Right lobe of liver (tissue), 6 donors: ENCODE data around the gene GDPD5. TPM values are rescaled to one million over a fixed set of nuclear protein-coding genes. Genes with fewer than 3 reads are reported as not detected.

Experiments used
- ATAC-seq, 4 donors: fragments of 200-7000 bp; cut with Tn5 transposase; one replicate each; pipeline ENCODE4 v1.9.1; 2020; ENCODE audit warnings: mild to moderate bottlenecking in 4 of 4, moderate library complexity in 4 of 4
- DNase-seq, 3 donors: peaks; one replicate each; pipeline ENCODE4 v3.0.0-alpha.2; 2020
- H3K27ac ChIP-seq, 3 donors: fragments of 200-600 bp; one replicate each; pipeline ENCODE4 v1.8.0; 2022
- H3K27me3 ChIP-seq, 2 donors: fragments of 200-600 bp; one replicate each; pipeline ENCODE4 v1.8.0; 2022
- H3K36me3 ChIP-seq, 4 donors: fragments of 200-600 bp; sonication (generic) in 1 of 4; one replicate each; pipeline versions ENCODE4 v1.5.1 to v1.8.0; 2017 to 2022; ENCODE audit warnings: control low read depth in 1 of 4
- H3K4me1 ChIP-seq, 4 donors: fragments of 200-600 bp; sonication (generic) in 1 of 4; one replicate each; pipeline versions ENCODE4 v1.5.1 to v1.8.0; 2017 to 2022; ENCODE audit warnings: control low read depth in 1 of 4
- H3K4me3 ChIP-seq, 3 donors: fragments of 200-600 bp; one replicate each; pipeline ENCODE4 v1.8.0; 2022
- H3K9me3 ChIP-seq, 4 donors: fragments of 200-600 bp; sonication (generic) in 1 of 4; one replicate each; pipeline versions ENCODE4 v1.5.1 to v1.8.0; 2017 to 2022; ENCODE audit warnings: control low read depth in 1 of 4
- POLR2A ChIP-seq: fragments of 450-650 bp; IDR thresholded peaks from one replicate; pipeline ENCODE4 v1.6.1; 2017; ENCODE audit warnings: antibody characterized with exemption, mild to moderate bottlenecking
- WGBS: methylation state at CpG from one replicate; pipeline ENCODE4 v1.1.6; 2018; ENCODE audit warnings: low coverage, low lambda C conversion rate; ENCODE audit not compliant: insufficient coverage; ENCODE audit errors: missing lambda C conversion rate; 5-methylcytosine and 5-hydroxymethylcytosine counted together
- intact Hi-C, 2 donors: fragments of 100-400 bp; cut with DNase I; formaldehyde crosslinking; loops; one replicate each; pipeline versions ENCODE4 v1.11.2 to v1.14.1; 2022
- total RNA-seq, 6 experiments: library from RNA; depleted of rRNA in 2 of 6; stranded (reverse); fragments of >200 nt in 2 of 6; fragmentation: NEBNext Ultra II Directional in 3 of 6; extraction: Animal tissue kit (Norgen Biotek cat#: 25700) in 3 of 6; gene quantifications; one replicate each; pipeline versions ENCODE4 v1.1.0 to v1.2.4, GENCODE V29; 2016 to 2023
- TF ChIP-seq, protein P1 (sequence below), 4 donors: fragments of 200-600 bp in 3 of 4; fragments of 450-650 bp in 1 of 4; IDR thresholded peaks; one replicate each; pipeline versions ENCODE4 v1.5.1 to v1.8.0; 2016 to 2022; ENCODE audit warnings: antibody characterized with exemption in 4 of 4, mild to moderate bottlenecking in 2 of 4
- donor health status: DM: no; HTN: yes; CAD: no.
- donor health status: DM: no; HTN: no; CAD: no.
- donor health status: DM: no; HTN: no; CAD: no.
- donor health status: DM: no; HTN: yes; CAD: no.
- donor health status: DM: no; HTN: yes; CAD: no.

GDPD5 gene
- total RNA-seq, 6 experiments from 2014 or later: 2.0 to 10.7 (median 4.1) TPM

DNA sequence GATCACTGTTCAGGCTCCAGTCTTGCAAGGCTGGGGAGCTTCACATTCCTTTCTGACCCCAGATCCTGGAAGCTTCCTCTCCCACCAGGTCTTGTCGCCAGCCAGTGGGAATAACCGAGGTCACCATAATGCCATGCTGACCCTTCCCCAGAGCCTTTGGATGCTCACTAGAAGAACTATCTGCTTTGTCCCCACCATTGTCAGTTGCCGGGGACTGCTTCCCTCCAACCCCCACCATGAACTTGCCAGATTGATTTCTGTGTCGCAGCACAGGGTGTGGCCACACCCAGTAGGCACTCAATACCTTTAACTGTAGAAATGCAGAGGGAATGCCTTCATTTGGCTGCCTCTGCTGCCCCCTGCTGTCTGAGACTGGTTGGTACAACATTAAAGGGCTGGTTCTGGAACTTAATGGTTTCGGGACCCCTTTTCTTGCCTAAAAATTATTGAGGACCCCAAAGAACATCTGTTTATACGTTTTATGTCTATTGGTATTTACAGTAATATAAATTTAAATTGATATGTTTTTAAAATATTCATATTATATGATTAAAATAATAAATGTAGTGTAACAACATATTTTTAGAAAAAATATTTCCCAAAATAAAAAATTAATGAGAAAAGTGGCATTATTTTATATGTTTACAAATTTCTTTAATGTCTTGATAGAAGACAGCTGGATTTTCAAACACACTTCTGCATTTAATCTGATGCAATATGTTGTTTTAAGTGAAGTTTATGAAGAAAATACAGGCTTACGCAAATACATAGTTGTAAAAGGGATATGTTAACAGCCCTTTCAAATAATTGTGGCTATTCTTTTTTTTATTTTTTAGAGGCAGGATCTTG lies 6.7 kb upstream of the GDPD5 start:
- Histone ChIP-seq H3K27ac (no peak overlapping the region), H3K36me3 (no peaks in the 10 kb centered on the region), H3K27me3 (no peaks in the 10 kb centered on the region), H3K9me3 (no peaks in the 10 kb centered on the region), H3K4me3 (no peak overlapping the region), H3K4me1 (no peaks in the 10 kb centered on the region)
- peak; percentile 76 to 88 (median 88) for ATAC-seq
- no peak for TF ChIP-seq POLR2A
- TF ChIP-seq, protein P1, sequence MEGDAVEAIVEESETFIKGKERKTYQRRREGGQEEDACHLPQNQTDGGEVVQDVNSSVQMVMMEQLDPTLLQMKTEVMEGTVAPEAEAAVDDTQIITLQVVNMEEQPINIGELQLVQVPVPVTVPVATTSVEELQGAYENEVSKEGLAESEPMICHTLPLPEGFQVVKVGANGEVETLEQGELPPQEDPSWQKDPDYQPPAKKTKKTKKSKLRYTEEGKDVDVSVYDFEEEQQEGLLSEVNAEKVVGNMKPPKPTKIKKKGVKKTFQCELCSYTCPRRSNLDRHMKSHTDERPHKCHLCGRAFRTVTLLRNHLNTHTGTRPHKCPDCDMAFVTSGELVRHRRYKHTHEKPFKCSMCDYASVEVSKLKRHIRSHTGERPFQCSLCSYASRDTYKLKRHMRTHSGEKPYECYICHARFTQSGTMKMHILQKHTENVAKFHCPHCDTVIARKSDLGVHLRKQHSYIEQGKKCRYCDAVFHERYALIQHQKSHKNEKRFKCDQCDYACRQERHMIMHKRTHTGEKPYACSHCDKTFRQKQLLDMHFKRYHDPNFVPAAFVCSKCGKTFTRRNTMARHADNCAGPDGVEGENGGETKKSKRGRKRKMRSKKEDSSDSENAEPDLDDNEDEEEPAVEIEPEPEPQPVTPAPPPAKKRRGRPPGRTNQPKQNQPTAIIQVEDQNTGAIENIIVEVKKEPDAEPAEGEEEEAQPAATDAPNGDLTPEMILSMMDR (IDR thresholded peaks at IDR 0.05): peak; percentile 88 to 91 (median 89)
- DNase-seq: peak; percentile 61 to 74 (median 69)
- 34% methylated on average over 7 of the region's 7 CpGs for WGBS
- intact Hi-C loops: loop anchor here in 1 of 2 donors (5.0 kb wide), 2 partner anchors 85 to 140 kb away; no protein-coding TSS in a partner anchor

DNA sequence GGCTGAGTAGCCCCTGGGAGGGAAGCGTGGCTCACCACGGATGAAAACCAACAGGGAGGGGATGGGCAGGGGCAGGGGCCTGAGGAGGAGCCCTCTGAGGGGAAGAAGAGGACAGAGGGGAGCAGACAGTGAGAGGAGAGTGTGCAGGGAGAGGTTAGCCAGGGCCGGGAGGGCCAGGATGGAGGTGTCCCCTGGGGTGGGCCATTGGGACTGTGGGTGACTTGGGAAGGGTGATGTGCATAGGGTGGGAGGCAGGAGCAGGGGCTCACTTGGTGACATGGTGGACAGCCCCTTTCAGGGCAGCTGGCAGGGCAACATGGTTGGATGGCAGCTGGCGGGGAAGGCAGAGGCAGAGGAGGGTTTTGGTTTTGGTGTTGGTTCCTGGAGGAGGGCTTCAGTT lies 5.6 kb upstream of the GDPD5 start:
- H3K27me3 ChIP-seq: no peaks in the 10 kb centered on the region
- no peak overlapping the region for H3K4me3 ChIP-seq
- 79% methylated on average over 3 of the region's 4 CpGs for WGBS
- peak in 1 of 4 donors; percentile 9 for ATAC-seq
- TF ChIP-seq, protein P1 (IDR thresholded peaks at IDR 0.05): no peak
- TF ChIP-seq POLR2A: no peak
- DNase-seq: no peak
- intact Hi-C loops: loop anchor here (2.0 to 5.0 kb wide), 3 partner anchors 84 to 139 kb away; no protein-coding TSS in a partner anchor
- H3K36me3 ChIP-seq: no peaks in the 10 kb centered on the region
- no peaks in the 10 kb centered on the region for H3K9me3 ChIP-seq
- H3K4me1 ChIP-seq: no peaks in the 10 kb centered on the region
- H3K27ac ChIP-seq: no peak overlapping the region

DNA sequence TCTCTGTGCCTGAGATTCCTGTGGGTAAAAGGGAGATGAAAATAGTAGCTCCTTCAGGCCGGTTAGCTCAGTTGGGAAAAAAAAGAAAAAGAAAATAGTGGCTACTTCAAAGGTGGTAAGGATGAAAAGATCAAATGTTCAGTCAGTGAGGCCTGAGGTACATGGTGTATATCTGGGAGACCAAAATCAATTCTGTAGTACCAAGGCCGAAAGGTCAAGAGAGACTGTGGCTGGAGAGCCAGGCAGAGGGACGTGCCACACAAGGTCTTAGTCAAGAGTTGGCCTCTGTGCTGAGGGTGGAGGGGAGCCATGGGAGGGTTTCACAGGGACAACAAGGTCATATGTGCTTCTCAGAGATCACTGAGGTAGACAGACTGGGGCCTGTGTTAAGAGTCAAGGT lies 4.8 kb upstream of the GDPD5 start:
- WGBS: 41% methylated on average over 3 of the region's 3 CpGs
- ATAC-seq (no peak), DNase-seq (no peak)
- Histone ChIP-seq H3K27ac (no peak overlapping the region), H3K27me3 (no peaks in the 10 kb centered on the region), H3K36me3 (no peaks in the 10 kb centered on the region), H3K4me1 (no peaks in the 10 kb centered on the region), H3K9me3 (no peaks in the 10 kb centered on the region), H3K4me3 (no peak overlapping the region)
- TF ChIP-seq, protein P1 (IDR thresholded peaks at IDR 0.05): no peak
- TF ChIP-seq POLR2A: no peak
- intact Hi-C loops: loop anchor here (2.0 to 5.0 kb wide), 3 partner anchors 83 to 138 kb away; no protein-coding TSS in a partner anchor

DNA sequence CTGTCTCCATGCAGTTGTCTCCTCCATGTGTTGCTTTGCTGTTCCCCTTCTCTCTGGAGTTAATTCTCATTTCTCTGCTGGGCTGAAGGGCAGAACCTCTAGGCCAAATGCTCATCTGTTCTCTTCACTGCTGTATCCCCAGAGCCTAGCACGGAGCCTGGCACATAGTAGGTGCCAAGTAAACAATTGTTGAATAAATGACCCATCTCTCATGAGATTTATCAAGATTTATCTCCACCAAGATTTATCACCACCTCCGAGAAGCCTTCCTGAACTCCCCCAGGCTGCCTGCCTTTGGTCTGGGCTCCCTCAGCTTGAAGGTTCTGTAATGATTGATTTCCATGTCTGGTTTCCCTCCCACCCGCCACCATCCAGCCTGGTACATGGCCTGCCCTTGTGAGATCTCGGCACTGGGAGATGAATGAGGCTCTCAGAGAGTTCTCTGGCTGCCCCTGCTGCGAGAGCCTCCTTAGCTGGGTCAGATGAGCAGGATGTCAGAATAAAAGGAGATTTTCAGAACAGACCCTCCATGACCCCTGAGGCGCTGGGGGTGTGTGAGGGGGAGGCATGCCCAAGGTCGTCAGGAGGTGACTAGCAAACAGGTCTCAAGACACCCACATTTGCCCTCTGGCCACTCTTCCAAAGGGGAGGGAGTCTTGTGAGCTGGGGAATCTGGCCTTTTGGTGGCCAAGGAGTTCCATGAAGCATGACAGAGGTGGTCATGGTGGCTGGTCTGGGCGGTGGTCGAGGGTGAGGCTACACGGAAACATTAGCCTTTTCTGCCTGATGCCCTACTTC lies 2.4 kb upstream of the GDPD5 start:
- 59% methylated on average over 8 of the region's 10 CpGs for WGBS
- H3K4me1 ChIP-seq: peaks cover 0 to 3% (median 0%) of the 10 kb centered on the region in 4 donors
- no peak for TF ChIP-seq POLR2A
- TF ChIP-seq, protein P1 (IDR thresholded peaks at IDR 0.05): no peak
- H3K36me3 ChIP-seq: no peaks in the 10 kb centered on the region
- no peak for DNase-seq
- no peaks in the 10 kb centered on the region for H3K9me3 ChIP-seq
- intact Hi-C loops: no loop called here
- no peak overlapping the region for H3K27ac ChIP-seq
- no peaks in the 10 kb centered on the region for H3K27me3 ChIP-seq
- no peak overlapping the region for H3K4me3 ChIP-seq
- ATAC-seq: no peak
